GM19438 (cell line): Measurements from ENCODE around the gene COPS7A.
"Not testable (repeated sequence)": the region's sequence is repeated elsewhere in the genome, so short reads cannot be mapped to it uniquely, and the experiment has no call there.

Experiments
- ATAC-seq: cut with Tn5 transposase; IDR thresholded peaks from one replicate; pipeline ENCODE4 v1.9.1; 2021; ENCODE audit warnings: low read depth; ENCODE audit not compliant: unreplicated experiment

Gene COPS7A

GRCh38 chr12:6700646-6701051 is 23.2 kb upstream of the COPS7A start, which contains the start of gene PIANP:
Gene PIANP (minus strand): TSS chr12:6700815. CDS start chr12:6698061, 2,754 bp downstream.
- no peak for ATAC-seq

GRCh38 chr12:6701078-6701768 is 22.6 kb upstream of the COPS7A start:
- ATAC-seq: no peak

GRCh38 chr12:6703631-6704030 is 20.2 kb upstream of the COPS7A start:
- ATAC-seq: no peak

- ATAC-seq: not testable (repeated sequence)
Measured at GRCh38 chr12:6708351-6708750, 15.5 kb upstream of the COPS7A start.

GRCh38 chr12:6708960-6709394 is 14.9 kb upstream of the COPS7A start:
- no peak for ATAC-seq

- ATAC-seq: not testable (repeated sequence)
Measured at GRCh38 chr12:6716031-6716873, 7.6 kb upstream of the COPS7A start.

- ATAC-seq: no peak
Measured at GRCh38 chr12:6716874-6717437, 6.9 kb upstream of the COPS7A start.

GRCh38 chr12:6722863-6723262 is 983 bp upstream of the COPS7A start:
- ATAC-seq: no peak

- ATAC-seq: no peak
Measured at GRCh38 chr12:6724409-6724797, 557 bp downstream of the COPS7A start.

- ATAC-seq: no peak
Measured at GRCh38 chr12:6725350-6725749, 1.5 kb downstream of the COPS7A start.

- ATAC-seq: no peak
Measured at GRCh38 chr12:6729186-6729585, 5.3 kb downstream of the COPS7A start.

GRCh38 chr12:6730169-6730568 is 6.3 kb downstream of the COPS7A start:
- ATAC-seq: no peak

GRCh38 chr12:6734506-6735387 is 10.9 kb downstream of the COPS7A start:
- no peak for ATAC-seq

- ATAC-seq: no peak
Measured at GRCh38 chr12:6735448-6736191, 11.8 kb downstream of the COPS7A start.

- no peak for ATAC-seq
Measured at GRCh38 chr12:6736754-6737153, 12.9 kb downstream of the COPS7A start.

GRCh38 chr12:6742080-6742479 is 18.2 kb downstream of the COPS7A start:
- not testable (repeated sequence) for ATAC-seq

GRCh38 chr12:6742834-6743233 is 19.0 kb downstream of the COPS7A start:
- no peak for ATAC-seq

- not testable (repeated sequence) for ATAC-seq
Measured at GRCh38 chr12:6743300-6743699, 19.5 kb downstream of the COPS7A start.

GRCh38 chr12:6745741-6746525 is 22.1 kb downstream of the COPS7A start:
- ATAC-seq: no peak
